AG09309 (cell line): ENCODE results near the gene DUT.

Source experiments
- DNase-seq: peaks from one replicate; pipeline ENCODE4 v3.0.0-alpha.2; 2010; ENCODE audit warnings: low read depth
- H3K4me3 ChIP-seq: 2 replicates; pipeline ENCODE4 v1.5.1; 2011; ENCODE audit warnings: mild to moderate bottlenecking, low read depth, low read length, moderate library complexity; ENCODE audit not compliant: control insufficient read depth
- TF ChIP-seq, protein P1 (sequence below): IDR thresholded peaks from 2 replicates; pipeline ENCODE4 v1.5.1; 2011; ENCODE audit warnings: mild to moderate bottlenecking, low read depth, low read length, inconsistent platforms; ENCODE audit not compliant: insufficient read depth, control insufficient read depth; ENCODE audit errors: missing control alignments

Gene DUT

DNA sequence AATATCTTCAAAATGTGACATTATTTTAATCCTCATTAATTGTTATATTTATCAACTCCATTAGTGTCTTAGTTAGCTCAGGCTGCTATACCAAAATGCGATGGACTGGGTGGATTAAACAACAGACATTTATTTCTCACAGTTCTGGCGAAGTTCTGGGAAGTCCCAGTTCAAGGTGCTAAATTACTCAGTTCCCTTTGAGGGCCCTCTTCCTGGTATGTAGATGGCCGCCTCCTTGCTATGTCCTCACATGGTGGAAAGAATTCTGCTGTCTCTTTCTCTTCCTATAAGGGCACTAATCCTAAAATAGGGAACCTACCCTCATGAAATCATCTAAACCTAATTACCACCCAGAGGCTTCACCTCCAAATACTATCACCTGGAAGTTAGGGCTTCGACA lies 38.8 kb upstream of the DUT start:
- TF ChIP-seq, protein P1, sequence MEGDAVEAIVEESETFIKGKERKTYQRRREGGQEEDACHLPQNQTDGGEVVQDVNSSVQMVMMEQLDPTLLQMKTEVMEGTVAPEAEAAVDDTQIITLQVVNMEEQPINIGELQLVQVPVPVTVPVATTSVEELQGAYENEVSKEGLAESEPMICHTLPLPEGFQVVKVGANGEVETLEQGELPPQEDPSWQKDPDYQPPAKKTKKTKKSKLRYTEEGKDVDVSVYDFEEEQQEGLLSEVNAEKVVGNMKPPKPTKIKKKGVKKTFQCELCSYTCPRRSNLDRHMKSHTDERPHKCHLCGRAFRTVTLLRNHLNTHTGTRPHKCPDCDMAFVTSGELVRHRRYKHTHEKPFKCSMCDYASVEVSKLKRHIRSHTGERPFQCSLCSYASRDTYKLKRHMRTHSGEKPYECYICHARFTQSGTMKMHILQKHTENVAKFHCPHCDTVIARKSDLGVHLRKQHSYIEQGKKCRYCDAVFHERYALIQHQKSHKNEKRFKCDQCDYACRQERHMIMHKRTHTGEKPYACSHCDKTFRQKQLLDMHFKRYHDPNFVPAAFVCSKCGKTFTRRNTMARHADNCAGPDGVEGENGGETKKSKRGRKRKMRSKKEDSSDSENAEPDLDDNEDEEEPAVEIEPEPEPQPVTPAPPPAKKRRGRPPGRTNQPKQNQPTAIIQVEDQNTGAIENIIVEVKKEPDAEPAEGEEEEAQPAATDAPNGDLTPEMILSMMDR, result no peak
- DNase-seq, result no peak
- no peak overlapping the region for H3K4me3 ChIP-seq

GRCh38 chr15:48297668-48298067 lies 33.6 kb upstream of the DUT start:
- DNase-seq, result no peak
- H3K4me3 ChIP-seq, result no peak overlapping the region
- TF ChIP-seq, protein P1, result no peak

GRCh38 chr15:48298914-48299313 lies 32.3 kb upstream of the DUT start:
- TF ChIP-seq, protein P1, result no peak
- DNase-seq, result no peak
- H3K4me3 ChIP-seq, result no peak overlapping the region

DNA sequence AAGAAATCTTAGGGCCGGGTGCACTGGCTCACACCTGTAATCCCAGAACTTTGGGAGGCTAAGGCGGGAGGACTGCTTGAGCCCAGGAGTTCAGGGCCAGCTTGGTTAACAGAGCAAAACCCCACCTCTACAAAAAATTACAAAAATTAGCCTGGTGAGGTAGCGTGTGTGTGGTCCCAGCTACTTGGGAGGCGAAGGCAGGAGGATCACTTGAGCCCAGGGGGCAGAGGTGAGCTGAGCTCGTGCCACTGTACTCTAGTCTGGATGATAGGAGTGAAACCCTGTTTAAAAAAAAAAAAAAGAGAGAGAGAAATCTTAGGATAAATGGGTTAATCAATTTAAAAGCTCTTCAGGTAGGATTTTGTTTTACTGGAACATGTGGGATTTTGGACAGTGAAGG lies 31.2 kb upstream of the DUT start:
- DNase-seq, result no peak
- H3K4me3 ChIP-seq, result no peak overlapping the region
- TF ChIP-seq, protein P1, result no peak

DNA sequence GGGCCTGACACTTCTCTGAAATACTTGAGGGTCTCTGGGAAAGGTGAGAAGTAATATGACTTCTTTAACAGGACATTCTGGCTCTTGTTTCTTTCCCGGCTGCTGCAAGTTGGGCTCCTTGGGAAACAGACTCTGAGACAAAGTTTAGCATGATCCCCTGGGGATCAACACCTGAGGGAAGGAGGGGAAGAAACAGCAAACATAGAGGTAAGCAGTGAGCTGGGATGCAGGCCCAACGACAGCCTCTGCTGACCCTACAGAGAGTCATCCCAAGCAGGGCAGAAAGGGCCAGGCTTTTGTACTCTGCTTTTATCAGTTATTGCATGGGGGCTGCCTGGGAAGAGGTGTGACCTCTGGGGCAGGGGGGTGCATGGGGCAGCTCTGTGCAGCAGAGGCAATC lies 26.8 kb upstream of the DUT start:
- no peak overlapping the region for H3K4me3 ChIP-seq
- DNase-seq, result no peak
- TF ChIP-seq, protein P1, result no peak

GRCh38 chr15:48306639-48307038 lies 24.6 kb upstream of the DUT start:
- no peak overlapping the region for H3K4me3 ChIP-seq
- TF ChIP-seq, protein P1, result no peak
- DNase-seq, result no peak

DNA sequence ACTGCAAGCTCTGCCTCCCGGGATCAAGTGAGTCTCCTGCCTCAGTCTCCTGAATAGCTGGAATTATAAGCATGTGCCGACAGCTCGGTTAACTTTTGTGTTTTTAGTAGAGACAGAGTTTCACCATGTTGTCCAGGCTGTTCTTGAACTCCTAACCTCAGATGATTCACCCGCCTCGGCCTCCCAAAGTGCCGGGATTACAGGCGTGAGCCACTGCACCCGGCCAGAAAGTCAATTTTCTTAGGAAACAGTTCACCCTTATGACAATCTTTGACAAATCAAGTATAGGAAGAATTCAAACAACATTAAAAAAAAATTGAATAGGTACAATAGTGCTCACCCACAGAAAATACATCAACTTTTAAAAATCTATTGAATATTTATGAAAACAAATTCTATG lies 23.6 kb upstream of the DUT start:
- no peak for DNase-seq
- TF ChIP-seq, protein P1, result no peak
- H3K4me3 ChIP-seq, result no peak overlapping the region
